Activated CD8-positive, alpha-beta T cell treated with anti-CD3 and anti-CD28 coated beads for 36 hours (primary cell): ENCODE results near the gene CYB5R3. TPM values are rescaled to one million over a fixed set of nuclear protein-coding genes. Genes with fewer than 3 reads are reported as not detected.
"Not testable (repeated sequence)": the region's sequence is repeated elsewhere in the genome, so short reads cannot be mapped to it uniquely, and the experiment has no call there.

ENCODE experiments used
- ATAC-seq: fragments of 200-7000 bp; cut with Tn5 transposase; one replicate; pipeline ENCODE4 v1.10.0; 2021; ENCODE audit warnings: mild to moderate bottlenecking, moderate library complexity
- CTCF ChIA-PET: fragments of 350-600 bp; sonication (Branson Sonifier 250); formaldehyde crosslinking; loops from one replicate; lab custom pipeline; 2021; ENCODE audit warnings: antibody characterized with exemption; lab: Charles Lee
- POLR2A ChIA-PET: fragments of 350-600 bp; sonication (Branson Sonifier 250); formaldehyde crosslinking; loops from one replicate; lab custom pipeline; 2021; ENCODE audit warnings: antibody characterized with exemption; lab: Charles Lee
- DNase-seq: peaks from one replicate; pipeline ENCODE4 v3.0.0-alpha.2; 2020
- H3K27ac Mint-ChIP-seq: one replicate; pipeline ENCODE4 v1.8.0; 2021; ENCODE audit warnings: mild to moderate bottlenecking, mixed read lengths
- H3K27me3 Mint-ChIP-seq: one replicate; pipeline ENCODE4 v1.8.0; 2021; ENCODE audit warnings: mixed read lengths
- H3K36me3 Mint-ChIP-seq: one replicate; pipeline ENCODE4 v1.8.0; 2021; ENCODE audit warnings: low read depth, mixed read lengths
- H3K4me1 Mint-ChIP-seq: one replicate; pipeline ENCODE4 v1.8.0; 2021; ENCODE audit warnings: low read depth, mixed read lengths
- H3K4me3 Mint-ChIP-seq: one replicate; pipeline ENCODE4 v1.8.0; 2021; ENCODE audit warnings: mild to moderate bottlenecking, moderate library complexity, mixed read lengths
- H3K9me3 Mint-ChIP-seq: one replicate; pipeline ENCODE4 v1.8.0; 2021; ENCODE audit warnings: mixed read lengths
- intact Hi-C: fragments of 100-400 bp; cut with micrococcal nuclease; formaldehyde crosslinking; loops from one replicate; pipeline ENCODE4 v1.10.0; 2022
- total RNA-seq, 2 experiments: library from RNA; stranded (reverse); gene quantifications; one replicate each; pipeline ENCODE4 v1.2.3, GENCODE V29; 2021
- TF ChIP-seq, protein P1 (sequence below): fragments of 200-600 bp; IDR thresholded peaks from one replicate; pipeline ENCODE4 v1.8.0; 2022; ENCODE audit warnings: antibody characterized with exemption, mild to moderate bottlenecking

The CYB5R3 gene
- total RNA-seq, 2 experiments from 2014 or later, result 64.2 to 64.3 TPM

DNA sequence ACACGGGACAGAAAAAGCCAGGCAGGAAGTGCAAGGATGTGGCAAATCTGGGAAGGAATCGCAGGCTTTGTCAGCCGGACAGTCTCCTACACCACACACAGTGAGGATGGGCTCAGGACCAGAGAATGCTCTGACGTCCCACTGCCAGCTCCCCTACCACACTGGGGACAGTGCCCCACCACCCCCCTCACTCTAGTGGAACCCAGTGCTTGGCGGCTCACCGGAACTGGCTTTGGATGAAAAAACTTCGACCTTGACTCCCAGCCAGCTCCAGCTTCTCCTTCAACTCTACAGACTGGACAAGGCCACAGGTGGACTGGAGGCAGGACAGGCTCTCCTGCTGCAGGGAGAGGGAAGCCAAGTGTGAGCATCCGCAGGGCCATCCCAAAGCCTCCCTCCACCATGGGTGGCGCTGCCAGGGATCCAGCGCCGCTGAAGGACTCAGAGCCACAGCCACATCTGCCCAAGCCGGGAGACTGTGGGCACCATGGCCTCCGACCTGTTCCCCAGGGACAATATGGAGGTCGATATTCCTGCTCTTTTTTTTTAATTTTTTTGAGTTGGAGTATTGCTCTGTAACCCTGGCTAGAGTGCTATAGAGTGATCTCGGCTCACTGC lies 71.5 kb downstream of the CYB5R3 start:
- intact Hi-C loops, result no loop called here
- H3K4me1 Mint-ChIP-seq, result peaks cover 9% of the 10 kb centered on the region
- DNase-seq (no peak), ATAC-seq (no peak)
- no peaks in the 10 kb centered on the region for H3K27me3 Mint-ChIP-seq
- H3K36me3 Mint-ChIP-seq, result peaks cover 32% of the 10 kb centered on the region
- H3K9me3 Mint-ChIP-seq, result no peaks in the 10 kb centered on the region
- TF ChIP-seq, protein P1, sequence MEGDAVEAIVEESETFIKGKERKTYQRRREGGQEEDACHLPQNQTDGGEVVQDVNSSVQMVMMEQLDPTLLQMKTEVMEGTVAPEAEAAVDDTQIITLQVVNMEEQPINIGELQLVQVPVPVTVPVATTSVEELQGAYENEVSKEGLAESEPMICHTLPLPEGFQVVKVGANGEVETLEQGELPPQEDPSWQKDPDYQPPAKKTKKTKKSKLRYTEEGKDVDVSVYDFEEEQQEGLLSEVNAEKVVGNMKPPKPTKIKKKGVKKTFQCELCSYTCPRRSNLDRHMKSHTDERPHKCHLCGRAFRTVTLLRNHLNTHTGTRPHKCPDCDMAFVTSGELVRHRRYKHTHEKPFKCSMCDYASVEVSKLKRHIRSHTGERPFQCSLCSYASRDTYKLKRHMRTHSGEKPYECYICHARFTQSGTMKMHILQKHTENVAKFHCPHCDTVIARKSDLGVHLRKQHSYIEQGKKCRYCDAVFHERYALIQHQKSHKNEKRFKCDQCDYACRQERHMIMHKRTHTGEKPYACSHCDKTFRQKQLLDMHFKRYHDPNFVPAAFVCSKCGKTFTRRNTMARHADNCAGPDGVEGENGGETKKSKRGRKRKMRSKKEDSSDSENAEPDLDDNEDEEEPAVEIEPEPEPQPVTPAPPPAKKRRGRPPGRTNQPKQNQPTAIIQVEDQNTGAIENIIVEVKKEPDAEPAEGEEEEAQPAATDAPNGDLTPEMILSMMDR, result no peak
- ChIA-PET CTCF (no interaction called here), POLR2A (interaction anchor here (1.6 kb wide), 1 partner anchor 9 kb away, joined by 9 read pairs; no protein-coding TSS in a partner anchor)
- H3K27ac Mint-ChIP-seq, result no peak overlapping the region
- H3K4me3 Mint-ChIP-seq, result no peak overlapping the region

DNA sequence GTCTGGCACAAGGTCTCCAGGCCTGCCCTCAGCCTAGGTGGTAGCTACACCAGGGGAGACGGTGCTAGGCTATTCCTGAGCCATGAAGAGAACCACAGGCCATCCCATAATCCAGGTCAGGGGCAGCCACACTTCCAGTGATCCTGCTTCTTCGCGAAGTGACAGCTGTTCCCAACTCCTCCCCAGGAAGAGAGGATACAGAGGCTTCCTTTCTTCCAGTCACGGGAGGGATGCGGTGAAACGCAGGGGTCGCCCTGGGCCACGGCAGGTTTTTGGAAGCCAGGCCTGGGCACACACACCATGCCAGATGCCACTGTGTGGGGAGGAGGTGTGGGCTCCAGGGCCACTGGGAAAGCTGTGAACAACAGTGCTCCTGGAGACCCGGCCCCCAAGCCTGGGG lies 72.1 kb downstream of the CYB5R3 start:
- H3K9me3 Mint-ChIP-seq, intact Hi-C loops, H3K27me3 Mint-ChIP-seq, H3K4me3 Mint-ChIP-seq, H3K4me1 Mint-ChIP-seq, ATAC-seq, DNase-seq, CTCF ChIA-PET, H3K27ac Mint-ChIP-seq: not testable (repeated sequence)
- POLR2A ChIA-PET, result interaction anchor here (1.6 kb wide), 1 partner anchor 9 kb away, joined by 9 read pairs; no protein-coding TSS in a partner anchor
- peaks cover 30% of the 10 kb centered on the region for H3K36me3 Mint-ChIP-seq

DNA sequence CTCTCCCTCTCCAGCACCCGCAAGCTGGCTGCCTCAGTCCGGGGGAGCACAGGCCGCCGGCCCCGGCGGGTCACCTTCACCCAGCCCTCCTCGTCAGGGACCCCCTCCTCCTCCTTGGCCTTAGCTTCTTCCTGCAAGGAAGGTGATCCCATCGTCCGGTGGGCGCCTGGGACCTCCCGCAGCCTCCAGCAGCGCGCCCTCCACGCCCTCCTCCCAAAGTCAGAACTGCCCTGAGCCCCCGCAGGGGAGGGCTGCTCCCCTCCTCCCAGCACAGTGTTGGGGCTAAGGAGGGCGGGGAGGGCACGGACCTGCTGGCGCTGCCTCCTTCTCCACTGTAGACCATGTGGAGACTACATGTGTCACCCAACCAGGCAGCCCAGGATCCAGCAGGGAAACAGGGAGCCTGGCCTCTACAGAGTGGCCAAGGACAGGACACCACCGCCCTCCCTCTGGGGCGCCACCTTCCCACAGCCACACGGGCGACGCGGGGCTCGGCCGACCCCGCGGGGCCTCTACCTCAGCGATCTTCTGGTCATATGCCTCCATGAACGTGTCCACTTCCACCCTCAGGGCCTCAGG lies 73.1 kb downstream of the CYB5R3 start:
- ATAC-seq, CTCF ChIA-PET, intact Hi-C loops, H3K9me3 Mint-ChIP-seq, POLR2A ChIA-PET, H3K27ac Mint-ChIP-seq, DNase-seq, H3K4me3 Mint-ChIP-seq, H3K4me1 Mint-ChIP-seq, H3K27me3 Mint-ChIP-seq: not testable (repeated sequence)
- H3K36me3 Mint-ChIP-seq, result peaks cover 29% of the 10 kb centered on the region

DNA sequence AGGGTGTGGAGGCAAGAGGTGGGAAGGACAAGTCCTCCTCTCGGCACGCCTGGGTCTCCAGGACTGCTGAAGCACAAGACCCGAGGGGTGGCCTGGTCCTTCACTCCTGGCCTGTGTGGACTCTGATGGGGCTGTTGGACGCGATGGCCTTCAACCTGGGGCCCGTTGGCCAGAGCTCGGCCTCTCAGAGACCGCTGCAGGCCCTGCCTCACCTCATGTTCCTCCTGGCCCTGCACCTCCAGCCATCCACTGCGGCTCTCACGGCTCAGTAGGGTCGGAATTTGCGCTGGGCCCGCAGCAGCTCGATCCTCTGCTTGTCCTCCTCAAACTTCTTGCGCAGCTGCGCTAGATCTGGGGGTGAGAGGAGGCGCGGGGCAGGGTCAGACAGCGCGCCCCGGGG lies 74.7 kb downstream of the CYB5R3 start:
- H3K27ac Mint-ChIP-seq, H3K4me1 Mint-ChIP-seq, ATAC-seq, DNase-seq, H3K4me3 Mint-ChIP-seq, intact Hi-C loops, H3K27me3 Mint-ChIP-seq, CTCF ChIA-PET, H3K9me3 Mint-ChIP-seq: not testable (repeated sequence)
- POLR2A ChIA-PET, result interaction anchor here (0.6 kb wide), 1 partner anchor 325 kb away, joined by 3 read pairs; no protein-coding TSS in a partner anchor
- peaks cover 25% of the 10 kb centered on the region for H3K36me3 Mint-ChIP-seq

DNA sequence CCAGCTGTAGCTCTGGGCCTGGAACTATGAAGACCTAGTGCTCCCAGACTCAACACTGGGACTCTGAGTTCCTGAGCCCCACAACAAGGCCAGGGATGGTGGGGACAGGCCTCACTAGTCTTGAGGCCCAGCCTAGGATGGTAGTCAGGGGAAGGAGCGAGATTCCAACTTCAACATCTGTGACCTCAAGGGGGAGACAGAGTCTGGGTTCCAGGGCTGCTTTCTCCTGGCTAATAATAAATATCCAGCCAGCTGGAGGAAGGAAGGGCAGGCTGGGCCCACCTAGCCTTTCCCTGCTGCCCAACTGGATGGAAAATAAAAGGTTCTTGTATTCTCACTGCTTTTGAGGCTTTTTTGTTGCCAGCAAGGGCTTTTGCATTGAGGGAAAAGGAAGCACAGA lies 75.1 kb downstream of the CYB5R3 start:
- H3K36me3 Mint-ChIP-seq, result peaks cover 25% of the 10 kb centered on the region
- H3K4me1 Mint-ChIP-seq, H3K27ac Mint-ChIP-seq, DNase-seq, intact Hi-C loops, H3K27me3 Mint-ChIP-seq, H3K9me3 Mint-ChIP-seq, CTCF ChIA-PET, POLR2A ChIA-PET, ATAC-seq, H3K4me3 Mint-ChIP-seq: not testable (repeated sequence)

DNA sequence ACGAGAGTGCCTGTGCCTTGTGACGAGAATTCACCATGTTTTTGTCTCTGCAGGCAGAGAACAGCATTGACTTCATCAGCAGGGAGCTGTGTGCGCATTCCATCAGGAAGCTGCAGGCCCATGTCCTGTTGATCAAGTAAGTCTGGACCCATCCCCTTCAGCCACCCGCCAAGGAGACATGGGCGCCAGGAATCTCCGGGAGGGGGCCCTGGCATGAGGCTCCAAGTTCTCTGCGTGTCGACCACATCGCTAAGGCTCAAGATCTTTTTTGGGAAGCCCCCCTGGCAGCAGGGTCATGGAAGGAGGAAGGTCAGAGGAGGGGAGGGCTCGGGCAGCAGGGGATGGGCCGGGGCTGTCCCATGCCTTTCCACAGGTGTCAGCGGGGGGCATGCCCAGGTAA lies 78.1 kb downstream of the CYB5R3 start:
- H3K4me3 Mint-ChIP-seq, CTCF ChIA-PET, DNase-seq, ATAC-seq, intact Hi-C loops, H3K9me3 Mint-ChIP-seq, H3K4me1 Mint-ChIP-seq, H3K27ac Mint-ChIP-seq, H3K27me3 Mint-ChIP-seq: not testable (repeated sequence)
- H3K36me3 Mint-ChIP-seq, result peaks cover 18% of the 10 kb centered on the region
- POLR2A ChIA-PET, result interaction anchor here (1.1 kb wide), 1 partner anchor 10 kb away, joined by 4 read pairs; no protein-coding TSS in a partner anchor

DNA sequence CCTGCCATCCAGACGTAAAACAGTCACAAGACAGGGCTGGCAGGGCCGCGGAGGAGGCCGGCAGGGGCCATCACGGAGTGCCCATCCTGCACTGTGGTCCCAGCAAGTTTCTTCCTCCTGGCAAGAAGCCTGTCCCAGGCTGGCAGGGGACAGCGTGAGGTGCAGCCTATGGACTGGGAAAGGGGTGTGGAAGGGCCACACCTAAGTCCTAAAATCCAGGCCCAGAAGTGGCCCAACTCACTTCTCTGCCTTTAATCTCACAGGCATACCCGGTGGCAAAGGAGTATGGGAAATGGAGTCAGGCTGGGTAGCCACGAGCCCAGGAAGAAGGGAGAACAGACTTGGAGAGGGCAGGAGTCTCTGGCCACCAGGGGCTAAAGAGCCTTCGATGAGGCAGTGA lies 78.6 kb downstream of the CYB5R3 start:
- H3K36me3 Mint-ChIP-seq, result peaks cover 20% of the 10 kb centered on the region
- H3K4me1 Mint-ChIP-seq, H3K9me3 Mint-ChIP-seq, intact Hi-C loops, H3K27me3 Mint-ChIP-seq, H3K27ac Mint-ChIP-seq, ATAC-seq, DNase-seq, H3K4me3 Mint-ChIP-seq: not testable (repeated sequence)
- ChIA-PET POLR2A (interaction anchor here (1.1 to 1.4 kb wide), 4 partner anchors 9 to 44 kb away, joined by 3 to 8 read pairs (median 5); partner anchors contain the start of gene POLDIP3), CTCF (interaction anchor here (1.3 kb wide), 1 partner anchor 10 kb away, joined by 7 read pairs; no protein-coding TSS in a partner anchor)

DNA sequence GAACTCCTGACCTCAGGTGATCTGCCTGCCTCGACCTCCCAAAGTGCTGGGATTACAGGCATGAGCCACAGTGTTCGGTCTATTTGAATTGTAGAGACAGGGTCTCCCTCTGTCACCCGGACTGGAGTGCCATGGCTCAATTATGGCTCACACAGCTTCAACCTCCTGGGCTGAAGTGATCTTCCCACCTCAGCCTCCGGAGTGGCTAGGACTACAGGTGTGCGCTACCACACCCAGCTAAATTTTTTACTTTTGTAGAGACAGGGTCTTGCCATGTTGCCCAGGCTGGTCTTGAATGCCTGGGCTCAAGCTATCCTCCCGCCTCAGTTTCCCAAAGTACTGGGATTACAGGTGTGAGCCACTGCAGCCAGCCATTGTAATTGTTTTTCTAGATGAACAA lies 81.2 kb downstream of the CYB5R3 start:
- ATAC-seq, H3K9me3 Mint-ChIP-seq, H3K27me3 Mint-ChIP-seq, H3K4me1 Mint-ChIP-seq, H3K27ac Mint-ChIP-seq, H3K4me3 Mint-ChIP-seq, DNase-seq, intact Hi-C loops: not testable (repeated sequence)
- peaks cover 16% of the 10 kb centered on the region for H3K36me3 Mint-ChIP-seq
- POLR2A ChIA-PET, result interaction anchor here (1.0 to 1.9 kb wide), 2 partner anchors 9 to 47 kb away, joined by 4 to 9 read pairs; partner anchors contain the start of gene POLDIP3
- CTCF ChIA-PET, result interaction anchor here (1.7 kb wide), 1 partner anchor 35 kb away, joined by 4 read pairs; no protein-coding TSS in a partner anchor

Other genes with a start within 250 kb of the CYB5R3 start
- gene NFAM1, start 217.0 kb downstream of the CYB5R3 start, total RNA-seq, result under 1 TPM in 1 of 2 experiments, not detected in 1; 0.16 TPM
- 100 to 1,000 TPM; 120 to 126 TPM for gene RRP7A, start 129.6 kb downstream of the CYB5R3 start, total RNA-seq
- 1 to 10 TPM; 1.1 to 1.4 TPM for gene SERHL2, start 95.4 kb downstream of the CYB5R3 start, total RNA-seq
- 10 to 100 TPM; 70.2 to 71.1 TPM for gene POLDIP3, start 34.5 kb downstream of the CYB5R3 start, total RNA-seq
- gene ATP5MGL, start 8.8 kb downstream of the CYB5R3 start, total RNA-seq, result under 1 TPM; 0.54 to 0.59 TPM
- gene A4GALT, start 71.5 kb upstream of the CYB5R3 start, total RNA-seq, result under 1 TPM; 0.20 to 0.38 TPM
- 10 to 100 TPM; 27.1 to 27.2 TPM for gene ARFGAP3, start 207.9 kb upstream of the CYB5R3 start, total RNA-seq